HuH-7 (cell line): ENCODE results near the gene ZFP36L1.

Source experiments
- DNase-seq: peaks from one replicate; pipeline ENCODE4 v3.0.0; 2011; ENCODE audit warnings: low spot score

Gene ZFP36L1

GRCh38 chr14:68816183-68816942 is 23.5 kb upstream of the ZFP36L1 start:
- DNase-seq = peak; percentile 91

- DNase-seq = no peak
Observed at GRCh38 chr14:68815298-68816182, 22.7 kb upstream of the ZFP36L1 start.

GRCh38 chr14:68814539-68815297 is 21.9 kb upstream of the ZFP36L1 start:
- peak; percentile 86 for DNase-seq

- DNase-seq = no peak
Observed at GRCh38 chr14:68814238-68814538, 21.3 kb upstream of the ZFP36L1 start.

- no peak for DNase-seq
Observed at GRCh38 chr14:68813318-68813838, 20.5 kb upstream of the ZFP36L1 start.

GRCh38 chr14:68811171-68811570 is 18.3 kb upstream of the ZFP36L1 start:
- DNase-seq = no peak

GRCh38 chr14:68810173-68811153 is 17.6 kb upstream of the ZFP36L1 start:
- DNase-seq = no peak

GRCh38 chr14:68809524-68809923 is 16.7 kb upstream of the ZFP36L1 start:
- no peak for DNase-seq

- DNase-seq = no peak
Observed at GRCh38 chr14:68808696-68809480, 16.0 kb upstream of the ZFP36L1 start.

- DNase-seq = no peak
Observed at GRCh38 chr14:68807987-68808386, 15.1 kb upstream of the ZFP36L1 start.

GRCh38 chr14:68807148-68807600 is 14.3 kb upstream of the ZFP36L1 start:
- DNase-seq = no peak

GRCh38 chr14:68806526-68807147 is 13.8 kb upstream of the ZFP36L1 start:
- DNase-seq = no peak

GRCh38 chr14:68805414-68805813 is 12.5 kb upstream of the ZFP36L1 start:
- DNase-seq = no peak

GRCh38 chr14:68801631-68802030 is 8.8 kb upstream of the ZFP36L1 start:
- no peak for DNase-seq

- DNase-seq = no peak
Observed at GRCh38 chr14:68800953-68801352, 8.1 kb upstream of the ZFP36L1 start.

GRCh38 chr14:68800390-68800789 is 7.5 kb upstream of the ZFP36L1 start:
- no peak for DNase-seq

- DNase-seq = no peak
Observed at GRCh38 chr14:68798621-68799020, 5.8 kb upstream of the ZFP36L1 start.

- DNase-seq = peak; percentile 55
Observed at GRCh38 chr14:68797121-68797670, 4.3 kb upstream of the ZFP36L1 start.

GRCh38 chr14:68796418-68797101 is 3.7 kb upstream of the ZFP36L1 start:
- DNase-seq = no peak
